Measurements from ENCODE around the gene UNC5CL. TPM values are rescaled to one million over a fixed set of nuclear protein-coding genes. Genes with fewer than 3 reads are reported as not detected.

UNC5CL gene
- total and polyA plus RNA-seq, 2 of the 4 experiments (the other 2 are of a cell fraction) = not detected

DNA sequence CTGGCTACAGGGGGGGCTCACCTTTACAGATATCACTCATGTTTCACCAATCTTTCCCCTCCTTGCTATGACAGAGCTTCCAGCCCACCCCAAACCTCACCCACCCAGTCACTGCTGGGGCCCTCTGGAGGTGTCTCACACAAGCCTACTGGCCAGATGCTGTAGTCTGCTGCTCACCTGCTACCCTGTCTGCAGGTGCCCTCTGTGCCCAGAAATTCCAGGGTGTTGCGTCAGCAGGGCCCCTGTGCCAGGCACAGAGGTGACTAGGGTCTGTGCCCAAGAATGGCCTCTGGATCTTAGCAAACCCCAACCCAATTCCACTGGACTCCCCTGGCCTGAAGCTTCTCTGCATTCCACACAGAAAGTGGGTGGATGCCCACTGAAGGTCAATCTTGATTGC lies 21.4 kb downstream of the UNC5CL start:
- H2AK5ac ChIP-seq (ENCODE audit: low read depth, low read length) = no peak overlapping the region
- CTCF ChIA-PET = no interaction called here
- in situ Hi-C loops (cut with MboI; ENCODE audit: low sequenced_read_pairs) = no loop called here
- H3K23ac ChIP-seq (ENCODE audit: low read depth, low read length) = no peak overlapping the region
- no peaks in the 10 kb centered on the region for H3K36me3 ChIP-seq (ENCODE audit: control insufficient read depth, insufficient read depth, low read length)
- H2AFZ ChIP-seq (replicated peaks; ENCODE audit: low read length, poor library complexity) = no peak overlapping the region
- H3K9me3 ChIP-seq (ENCODE audit: control insufficient read depth, insufficient read depth, low read length) = peaks cover 2% of the 10 kb centered on the region; the same call in 1 of the 2 replicates
- no peak overlapping the region for H3K4ac ChIP-seq (ENCODE audit: low read depth, low read length)
- H3K4me3 ChIP-seq (ENCODE audit: insufficient read depth, low read depth, low read length) = no peak overlapping the region
- no peaks in the 10 kb centered on the region for H3K9me1 ChIP-seq (ENCODE audit: insufficient read depth, low read length)
- no peaks in the 10 kb centered on the region for H4K20me1 ChIP-seq (ENCODE audit: insufficient read depth, low read length)
- POLR2A ChIA-PET (ENCODE audit: unreplicated experiment) = no interaction called here
- H3K18ac ChIP-seq (ENCODE audit: low read depth, low read length) = no peak overlapping the region
- H4K8ac ChIP-seq (ENCODE audit: low read depth in 2 of 2, low read length in 2 of 2) = no peak overlapping the region
- no peak overlapping the region for H3K14ac ChIP-seq (replicated peaks; ENCODE audit: low read depth, low read length)
- intact Hi-C loops (cut with micrococcal nuclease) = no loop called here
- no peak overlapping the region for H2BK15ac ChIP-seq (ENCODE audit: low read depth, low read length)
- H4K91ac ChIP-seq (ENCODE audit: insufficient read depth, low read depth, low read length) = no peak overlapping the region
- no peak overlapping the region for H3K4me2 ChIP-seq (ENCODE audit: low read depth, low read length)
- H3K79me1 ChIP-seq (ENCODE audit: low read depth in 1 of 2, low read length in 2 of 2) = no peaks in the 10 kb centered on the region
- H2BK5ac ChIP-seq (ENCODE audit: low read depth, low read length, poor library complexity, severe bottlenecking) = no peak overlapping the region
- BruUV-seq (replicated peaks) = no TSS peak
- H2AK9ac ChIP-seq (replicated peaks; ENCODE audit: low read depth, low read length, poor library complexity) = no peak overlapping the region
- H3K9ac ChIP-seq (ENCODE audit: low read depth, low read length) = no peak overlapping the region
- peaks cover 15% of the 10 kb centered on the region for H3K27me3 ChIP-seq (ENCODE audit: control insufficient read depth, insufficient read depth, low read length)
- no peak overlapping the region for H3K56ac ChIP-seq (ENCODE audit: extremely low read depth, insufficient read depth, low read length)
- TF ChIP-seq MAFK (IDR thresholded peaks at IDR 0.05; ENCODE audit: low read depth, low read length) = no peak
- no peak for TF ChIP-seq RCOR1 (IDR thresholded peaks at IDR 0.05; ENCODE audit: insufficient replicate concordance, low read length)
- TF ChIP-seq, protein P1, sequence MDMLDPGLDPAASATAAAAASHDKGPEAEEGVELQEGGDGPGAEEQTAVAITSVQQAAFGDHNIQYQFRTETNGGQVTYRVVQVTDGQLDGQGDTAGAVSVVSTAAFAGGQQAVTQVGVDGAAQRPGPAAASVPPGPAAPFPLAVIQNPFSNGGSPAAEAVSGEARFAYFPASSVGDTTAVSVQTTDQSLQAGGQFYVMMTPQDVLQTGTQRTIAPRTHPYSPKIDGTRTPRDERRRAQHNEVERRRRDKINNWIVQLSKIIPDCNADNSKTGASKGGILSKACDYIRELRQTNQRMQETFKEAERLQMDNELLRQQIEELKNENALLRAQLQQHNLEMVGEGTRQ (IDR thresholded peaks at IDR 0.05; ENCODE audit: low read depth, low read length) = no peak
- TF ChIP-seq NFE2L2 (IDR thresholded peaks at IDR 0.05; ENCODE audit: low read depth, low read length) = no peak
- no peak for TF ChIP-seq FOS (IDR thresholded peaks at IDR 0.05; ENCODE audit: low read depth, low read length)
- TF ChIP-seq MAZ (IDR thresholded peaks at IDR 0.05; ENCODE audit: borderline replicate concordance, low read depth, low read length) = no peak
- no peak for TF ChIP-seq RFX5 (IDR thresholded peaks at IDR 0.05; ENCODE audit: low read depth, low read length)
- TF ChIP-seq SMC3 (IDR thresholded peaks at IDR 0.05; ENCODE audit: low read depth, low read length) = no peak
- TF ChIP-seq BHLHE40 (IDR thresholded peaks at IDR 0.05; ENCODE audit: low read depth, low read length) = no peak
- TF ChIP-seq, protein P2, sequence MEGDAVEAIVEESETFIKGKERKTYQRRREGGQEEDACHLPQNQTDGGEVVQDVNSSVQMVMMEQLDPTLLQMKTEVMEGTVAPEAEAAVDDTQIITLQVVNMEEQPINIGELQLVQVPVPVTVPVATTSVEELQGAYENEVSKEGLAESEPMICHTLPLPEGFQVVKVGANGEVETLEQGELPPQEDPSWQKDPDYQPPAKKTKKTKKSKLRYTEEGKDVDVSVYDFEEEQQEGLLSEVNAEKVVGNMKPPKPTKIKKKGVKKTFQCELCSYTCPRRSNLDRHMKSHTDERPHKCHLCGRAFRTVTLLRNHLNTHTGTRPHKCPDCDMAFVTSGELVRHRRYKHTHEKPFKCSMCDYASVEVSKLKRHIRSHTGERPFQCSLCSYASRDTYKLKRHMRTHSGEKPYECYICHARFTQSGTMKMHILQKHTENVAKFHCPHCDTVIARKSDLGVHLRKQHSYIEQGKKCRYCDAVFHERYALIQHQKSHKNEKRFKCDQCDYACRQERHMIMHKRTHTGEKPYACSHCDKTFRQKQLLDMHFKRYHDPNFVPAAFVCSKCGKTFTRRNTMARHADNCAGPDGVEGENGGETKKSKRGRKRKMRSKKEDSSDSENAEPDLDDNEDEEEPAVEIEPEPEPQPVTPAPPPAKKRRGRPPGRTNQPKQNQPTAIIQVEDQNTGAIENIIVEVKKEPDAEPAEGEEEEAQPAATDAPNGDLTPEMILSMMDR (conservative IDR thresholded peaks at IDR 0.05; ENCODE audit: low read depth, low read length) = no peak
- no peak for TF ChIP-seq POLR2A (IDR thresholded peaks at IDR 0.05; ENCODE audit: low read depth, low read length)
- H3K4me1 ChIP-seq (ENCODE audit: control insufficient read depth, insufficient read depth, low read length) = no peaks in the 10 kb centered on the region
- H3K27ac ChIP-seq (ENCODE audit: insufficient read depth, low read length) = no peak overlapping the region
- 83% methylated on average over 1 of the region's 1 CpG; no CpG with 5 or more reads in 1 of the 2 experiments for WGBS, 2 experiments (ENCODE audit: extremely low coverage in 2 of 2, insufficient read length in 1 of 2)
- H2BK20ac ChIP-seq (ENCODE audit: low read depth, low read length) = no peak overlapping the region
- DNase-seq = no peak
- no peak overlapping the region for H2BK120ac ChIP-seq (ENCODE audit: low read depth, low read length)
- no peak for ATAC-seq (ENCODE audit: low read depth)
- H4K5ac ChIP-seq (ENCODE audit: low read depth, low read length) = no peak overlapping the region
- dilution Hi-C loops (cut with HindIII; ENCODE audit: low sequenced_read_pairs, unreplicated experiment) = no loop called here

All from IMR-90 (cell line).